Endothelial cell of umbilical vein (primary cell): Measurements from ENCODE around the gene OXTR. TPM values are rescaled to one million over a fixed set of nuclear protein-coding genes. Genes with fewer than 3 reads are reported as not detected.

Source experiments
- BruUV-seq: library from RNA; stranded (reverse); fragments of 400-500 nt; replicated peaks from 2 replicates; lab custom pipeline; 2021; lab: Mats Ljungman, UMichigan
- CTCF ChIA-PET: fragments of 300-600, 350-600 bp; sonication (Branson Sonifier 250); formaldehyde crosslinking; loops from one replicate; lab custom pipeline; 2021; ENCODE audit warnings: antibody characterized with exemption, inconsistent platforms; lab: Charles Lee
- POLR2A ChIA-PET: fragments of 300-600, 350-600 bp; sonication (Branson Sonifier 250); formaldehyde crosslinking; loops from one replicate; lab custom pipeline; 2021; ENCODE audit warnings: antibody characterized with exemption, inconsistent platforms; lab: Charles Lee
- DNase-seq: peaks from one replicate; pipeline ENCODE4 v3.0.0-alpha.2; 2011; ENCODE audit warnings: low read depth, low spot score
- FAIRE-seq: peaks from 2 replicates; lab custom pipeline; 2011; peaks lifted over from hg19 to GRCh38; lab: Jason Lieb, UNC
- H2AFZ ChIP-seq: 2 replicates; pipeline ENCODE4 v1.6.0; 2012; ENCODE audit warnings: low read depth, low read length, control low read depth, inconsistent platforms
- H3K27ac ChIP-seq: 2 replicates; pipeline ENCODE4 v1.5.1; 2011; ENCODE audit warnings: low read depth, mild to moderate bottlenecking, control low read depth, low read length, moderate library complexity; ENCODE audit not compliant: insufficient read depth
- H3K27me3 ChIP-seq, 2 experiments: 2 replicates each; pipeline versions ENCODE4 v1.6.0 to v1.6.1; 2011; ENCODE audit warnings: low read length in 2 of 2, mixed read lengths in 1 of 2; ENCODE audit not compliant: control insufficient read depth in 2 of 2, insufficient read depth in 2 of 2
- H3K36me3 ChIP-seq, 2 experiments: 2 replicates in 1 of 2; 3 replicates in 1 of 2; pipeline ENCODE4 v1.5.1; 2011; ENCODE audit warnings: low read length in 2 of 2, mild to moderate bottlenecking in 1 of 2, moderate library complexity in 1 of 2; ENCODE audit not compliant: control insufficient read depth in 2 of 2, insufficient read depth in 2 of 2; ENCODE audit errors: extremely low read depth in 1 of 2
- H3K4me1 ChIP-seq: 3 replicates; pipeline ENCODE4 v1.5.1; 2011; ENCODE audit warnings: mild to moderate bottlenecking, low read length; ENCODE audit not compliant: control insufficient read depth, insufficient read depth; ENCODE audit errors: extremely low read depth
- H3K4me2 ChIP-seq: 2 replicates; pipeline ENCODE4 v1.6.1; 2011; ENCODE audit warnings: low read length, control low read depth, mixed read lengths; ENCODE audit not compliant: insufficient read depth
- H3K4me3 ChIP-seq, 3 experiments: fragments of 200-600 bp in 1 of 3; sonication (generic), shearing (Covaris generic) in 1 of 3; replicated peaks in 1 of 3; 2 replicates each; pipeline ENCODE4 v1.5.1; 2011 to 2016; ENCODE audit warnings: control low read depth in 3 of 3, low read length in 3 of 3, mild to moderate bottlenecking in 2 of 3, inconsistent platforms in 1 of 3, low read depth in 1 of 3, moderate library complexity in 1 of 3; ENCODE audit not compliant: insufficient read depth in 1 of 3
- H3K79me2 ChIP-seq: 2 replicates; pipeline ENCODE4 v1.6.0; 2012; ENCODE audit warnings: low read length, inconsistent platforms; ENCODE audit not compliant: control insufficient read depth, insufficient read depth
- H3K9ac ChIP-seq: replicated peaks from 2 replicates; pipeline ENCODE3; 2011; ENCODE audit warnings: low read length, control low read depth; ENCODE audit not compliant: insufficient read depth; ENCODE audit errors: extremely low read depth
- H3K9me1 ChIP-seq: replicated peaks from 3 replicates; pipeline ENCODE4 v1.6.0; 2011; ENCODE audit warnings: mild to moderate bottlenecking, low read length; ENCODE audit not compliant: control insufficient read depth, insufficient read depth; ENCODE audit errors: extremely low read depth
- H3K9me3 ChIP-seq: replicated peaks from 2 replicates; pipeline ENCODE4 v1.5.1; 2012; ENCODE audit warnings: low read length, inconsistent platforms; ENCODE audit not compliant: control insufficient read depth, insufficient read depth
- H4K20me1 ChIP-seq: replicated peaks from 2 replicates; pipeline ENCODE3; 2011; ENCODE audit warnings: mild to moderate bottlenecking, low read length; ENCODE audit not compliant: control insufficient read depth, insufficient read depth; ENCODE audit errors: extremely low read depth
- CTCF ChIP-seq, 2 donors: IDR thresholded peaks; 1 replicate in 1 of 2; 2 replicates in 1 of 2; pipeline ENCODE4 v1.5.1; 2011; ENCODE audit warnings: low read length in 2 of 2, mild to moderate bottlenecking in 2 of 2, moderate library complexity in 2 of 2, control low read depth in 1 of 2, inconsistent platforms in 1 of 2, low read depth in 1 of 2; ENCODE audit not compliant: insufficient read depth in 1 of 2; ENCODE audit errors: extremely low read depth in 1 of 2
- EZH2 ChIP-seq: IDR thresholded peaks from 2 replicates; pipeline ENCODE4 v1.6.1; 2012; ENCODE audit warnings: borderline replicate concordance, low read depth, mild to moderate bottlenecking, moderate library complexity, low read length, inconsistent platforms; ENCODE audit not compliant: severe bottlenecking
- FOS ChIP-seq: IDR thresholded peaks from 2 replicates; pipeline ENCODE4 v1.6.1; 2011; ENCODE audit warnings: mild to moderate bottlenecking, low read length, moderate library complexity, borderline replicate concordance; ENCODE audit not compliant: insufficient read depth
- GATA2 ChIP-seq: IDR thresholded peaks from 2 replicates; pipeline ENCODE4 v1.7.0; 2011; ENCODE audit warnings: low read depth, mild to moderate bottlenecking, moderate library complexity, mixed read lengths, low read length; ENCODE audit not compliant: insufficient read length, insufficient read depth
- JUN ChIP-seq: IDR thresholded peaks from 2 replicates; pipeline ENCODE4 v1.6.1; 2011; ENCODE audit warnings: borderline replicate concordance, low read depth; ENCODE audit not compliant: insufficient read length, insufficient read depth
- MAX ChIP-seq: IDR thresholded peaks from 2 replicates; pipeline ENCODE4 v1.6.1; 2011; ENCODE audit not compliant: insufficient read depth, insufficient read length
- MYC ChIP-seq: IDR thresholded peaks from one replicate; pipeline ENCODE4 v1.6.1; 2011; ENCODE audit warnings: mild to moderate bottlenecking, low read depth, low read length
- POLR2A ChIP-seq: IDR thresholded peaks from 2 replicates; pipeline ENCODE4 v1.6.1; 2012; ENCODE audit warnings: low read depth, mild to moderate bottlenecking, control low read depth, low read length
- POLR2AphosphoS5 ChIP-seq: IDR thresholded peaks from 2 replicates; pipeline ENCODE4 v1.6.1; 2012; ENCODE audit warnings: low read depth, mild to moderate bottlenecking, control low read depth, low read length, moderate library complexity; ENCODE audit not compliant: insufficient read depth
- dilution Hi-C: fragments of 300-500 bp; cut with MboI; formaldehyde crosslinking; loops from one replicate; pipeline ENCODE4 v1.15.0; 2019; ENCODE audit warnings: low sequenced_read_pairs; ENCODE audit not compliant: extremely low pct_ligation_motif_present
- intact Hi-C: fragments of 100-400 bp; cut with micrococcal nuclease; formaldehyde crosslinking; loops from one replicate; pipeline ENCODE4 v1.10.0; 2022
- polyA plus RNA-seq, 4 experiments: library from polyadenylated mRNA; depleted of rRNA in 3 of 4; stranded (reverse) in 3 of 4; unstranded in 1 of 4; fragments of >200 nt; gene quantifications; 2 replicates each; pipeline versions ENCODE4 v1.2.1 to v1.2.3, GENCODE V29; 2011 to 2012; ENCODE audit warnings: missing spikeins in 1 of 4
- total RNA-seq: library from RNA; stranded (reverse); gene quantifications from 2 replicates; pipeline ENCODE4 v1.2.3, GENCODE V29; 2021

OXTR gene
- total and polyA plus RNA-seq, 2 donors (not counting 3 experiments of a cell fraction or from before 2014, with no cell fraction given): 0.12 to 0.40 TPM

- CTCF ChIA-PET: no interaction called here
- Histone ChIP-seq H4K20me1 (no peaks in the 10 kb centered on the region), H3K27me3 (no peaks in the 10 kb centered on the region), H3K9ac (no peak overlapping the region), H3K27ac (no peak overlapping the region), H3K79me2 (no peaks in the 10 kb centered on the region), H3K36me3 (no peaks in the 10 kb centered on the region), H2AFZ (no peak overlapping the region), H3K4me1 (no peaks in the 10 kb centered on the region), H3K4me2 (no peak overlapping the region), H3K9me1 (no peaks in the 10 kb centered on the region), H3K4me3 (no peak overlapping the region), H3K9me3 (no peaks in the 10 kb centered on the region)
- FAIRE-seq (no peak), DNase-seq (no peak)
- dilution Hi-C loops (no loop called here), intact Hi-C loops (no loop called here)
- TF ChIP-seq POLR2AphosphoS5 (no peak), POLR2A (no peak), MYC (no peak), GATA2 (no peak), EZH2 (no peak), CTCF (IDR thresholded peaks at IDR 0.05; ENCODE audit: extremely low read depth in 1 of 2, insufficient read depth in 1 of 2, low read depth in 1 of 2, low read length in 2 of 2) (no peak), FOS (no peak), JUN (no peak), MAX (no peak)
- BruUV-seq: no TSS peak
- POLR2A ChIA-PET: no interaction called here
These were observed 45.2 kb downstream of the OXTR start for GRCh38 chr3:8724108-8724752.
